Liver (tissue), 9 donors: ENCODE data around the gene ARHGAP10. TPM values are rescaled to one million over a fixed set of nuclear protein-coding genes. Genes with fewer than 3 reads are reported as not detected.

ENCODE experiments used
- DNase-seq: peaks from one replicate; pipeline ENCODE4 v3.0.0-alpha.2; 2017; ENCODE audit warnings: low spot score
- H3K27ac ChIP-seq, 2 donors: one replicate each; pipeline ENCODE4 v1.7.0; 2013; ENCODE audit warnings: inconsistent platforms in 2 of 2, low read length in 2 of 2, control low read depth in 1 of 2, low read depth in 1 of 2, mild to moderate bottlenecking in 1 of 2
- H3K27me3 ChIP-seq, 4 donors: one replicate each; pipeline versions ENCODE4 v1.6.1 to v1.7.0; 2013; ENCODE audit warnings: low read length in 3 of 4, inconsistent platforms in 1 of 4, mild to moderate bottlenecking in 1 of 4, moderate library complexity in 1 of 4; ENCODE audit not compliant: control insufficient read depth in 4 of 4, insufficient read depth in 4 of 4
- H3K36me3 ChIP-seq, 4 donors: one replicate each; pipeline versions ENCODE4 v1.6.1 to v1.7.0; 2013; ENCODE audit warnings: low read length in 3 of 4, mild to moderate bottlenecking in 3 of 4, low read depth in 1 of 4, moderate library complexity in 1 of 4; ENCODE audit not compliant: control insufficient read depth in 4 of 4, insufficient read depth in 3 of 4
- H3K4me1 ChIP-seq, 4 donors: one replicate each; pipeline versions ENCODE4 v1.6.1 to v1.7.0; 2013; ENCODE audit warnings: low read length in 3 of 4, mild to moderate bottlenecking in 3 of 4, moderate library complexity in 1 of 4; ENCODE audit not compliant: control insufficient read depth in 4 of 4, insufficient read depth in 4 of 4
- H3K4me3 ChIP-seq, 3 donors: one replicate each; pipeline versions ENCODE4 v1.6.1 to v1.7.0; 2013; ENCODE audit warnings: low read length in 3 of 3, control low read depth in 1 of 3, low read depth in 1 of 3, mild to moderate bottlenecking in 1 of 3
- H3K9ac ChIP-seq, 2 donors: one replicate each; pipeline ENCODE4 v1.7.0; 2013; ENCODE audit warnings: low read length in 2 of 2, mild to moderate bottlenecking in 2 of 2, moderate library complexity in 2 of 2, control low read depth in 1 of 2, low read depth in 1 of 2
- H3K9me3 ChIP-seq, 4 donors: one replicate each; pipeline versions ENCODE4 v1.6.1 to v1.7.0; 2013; ENCODE audit warnings: low read length in 3 of 4; ENCODE audit not compliant: control insufficient read depth in 4 of 4
- ATF3 ChIP-seq: IDR thresholded peaks from 2 replicates; pipeline ENCODE4 v1.6.1; 2016; ENCODE audit warnings: antibody characterized with exemption
- CTCF ChIP-seq: fragments of 150-350 bp; IDR thresholded peaks from 2 replicates; pipeline ENCODE4 v1.5.1; 2017; ENCODE audit warnings: improper control_type of control experiment, low read depth, low read length; ENCODE audit not compliant: missing input control
- EGR1 ChIP-seq, 2 donors: IDR thresholded peaks; 2 replicates each; pipeline ENCODE4 v1.6.1; 2016 to 2018; ENCODE audit warnings: antibody characterized with exemption in 2 of 2, low read depth in 2 of 2
- FOXA1 ChIP-seq: IDR thresholded peaks from 2 replicates; pipeline ENCODE4 v1.6.1; 2016; ENCODE audit warnings: antibody characterized with exemption
- FOXA2 ChIP-seq: IDR thresholded peaks from 2 replicates; pipeline ENCODE4 v1.6.1; 2016; ENCODE audit warnings: antibody characterized with exemption
- GABPA ChIP-seq, 2 donors: IDR thresholded peaks in 1 of 2; conservative IDR thresholded peaks in 1 of 2; 2 replicates each; pipeline ENCODE4 v1.6.1; 2016; ENCODE audit warnings: antibody characterized with exemption in 2 of 2, mild to moderate bottlenecking in 1 of 2, moderate library complexity in 1 of 2
- HNF4A ChIP-seq, 2 donors: conservative IDR thresholded peaks; 2 replicates each; pipeline ENCODE4 v1.6.1; 2016; ENCODE audit warnings: antibody characterized with exemption in 2 of 2, mild to moderate bottlenecking in 2 of 2
- HNF4G ChIP-seq: IDR thresholded peaks from 2 replicates; pipeline ENCODE4 v1.6.1; 2016; ENCODE audit warnings: antibody characterized with exemption
- JUND ChIP-seq, 2 donors: IDR thresholded peaks; 2 replicates each; pipeline ENCODE4 v1.6.1; 2016; ENCODE audit warnings: antibody characterized with exemption in 2 of 2
- MAX ChIP-seq: IDR thresholded peaks from 2 replicates; pipeline ENCODE4 v1.6.1; 2016; ENCODE audit warnings: antibody characterized with exemption
- NR2F2 ChIP-seq: IDR thresholded peaks from 2 replicates; pipeline ENCODE4 v1.6.1; 2016; ENCODE audit warnings: antibody characterized with exemption
- RAD21 ChIP-seq, 2 donors: IDR thresholded peaks; 2 replicates each; pipeline ENCODE4 v1.6.1; 2016; ENCODE audit warnings: antibody characterized with exemption in 2 of 2, mild to moderate bottlenecking in 2 of 2
- REST ChIP-seq: IDR thresholded peaks from 2 replicates; pipeline ENCODE4 v1.6.1; 2016; ENCODE audit warnings: antibody characterized with exemption, mild to moderate bottlenecking
- RXRA ChIP-seq, 2 donors: IDR thresholded peaks; 2 replicates each; pipeline ENCODE4 v1.6.1; 2017 to 2018; ENCODE audit warnings: antibody characterized with exemption in 2 of 2, mild to moderate bottlenecking in 1 of 2
- SP1 ChIP-seq: IDR thresholded peaks from 2 replicates; pipeline ENCODE4 v1.6.1; 2018; ENCODE audit warnings: antibody characterized with exemption, mild to moderate bottlenecking
- TAF1 ChIP-seq: conservative IDR thresholded peaks from 2 replicates; pipeline ENCODE4 v1.6.1; 2016; ENCODE audit warnings: antibody characterized with exemption, mild to moderate bottlenecking
- YY1 ChIP-seq: IDR thresholded peaks from 2 replicates; pipeline ENCODE4 v1.6.1; 2016; ENCODE audit warnings: antibody characterized with exemption, mild to moderate bottlenecking
- ZBTB33 ChIP-seq: IDR thresholded peaks from 2 replicates; pipeline ENCODE4 v1.6.1; 2016; ENCODE audit warnings: antibody characterized with exemption
- WGBS: extraction: QIAGEN DNeasy Blood & Tissue Kit; methylation state at CpG from one replicate; pipeline ENCODE4 v1.1.7; 2013; 5-methylcytosine and 5-hydroxymethylcytosine counted together
- polyA plus RNA-seq, 2 donors: library from polyadenylated mRNA; stranded (reverse) in 1 of 2; unstranded in 1 of 2; fragments of 200-250 nt in 1 of 2; fragments of >200 nt in 1 of 2; fragmentation: Nextera tagmentation in 1 of 2; extraction: Ambion mirVana in 1 of 2; gene quantifications; one replicate each; pipeline versions ENCODE4 v1.2.1 to v1.2.3, GENCODE V29; 2013 to 2015
- total RNA-seq, 2 donors: library from RNA; depleted of rRNA; stranded (reverse); fragments of >200 nt; gene quantifications; one replicate each; pipeline ENCODE4 v1.2.3, GENCODE V29; 2014
- donor health status: healthy.
- donor health status: healthy.
- donor health status: healthy.
- donor health status: healthy.
- donor health status: healthy.

ARHGAP10 gene
- total and polyA plus RNA-seq, 4 donors = 1.5 to 13.0 (median 4.3) TPM

GRCh38 chr4:148016063-148016637 lies 284.3 kb downstream of the ARHGAP10 start:
- H3K9ac ChIP-seq = no peak overlapping the region
- no peaks in the 10 kb centered on the region for H3K9me3 ChIP-seq
- no peaks in the 10 kb centered on the region for H3K36me3 ChIP-seq
- 86% methylated on average over 6 of the region's 6 CpGs for WGBS
- H3K27me3 ChIP-seq = no peaks in the 10 kb centered on the region
- peaks cover 0 to 8% (median 1%) of the 10 kb centered on the region in 4 donors for H3K4me1 ChIP-seq
- no peak for DNase-seq
- H3K4me3 ChIP-seq = no peak overlapping the region
- TF ChIP-seq HNF4G = no peak
- no peak for TF ChIP-seq RAD21 (IDR thresholded peaks at IDR 0.05)
- no peak for TF ChIP-seq TAF1
- no peak for TF ChIP-seq GABPA (IDR thresholded peaks at IDR 0.05 in 1 of 2, conservative IDR thresholded peaks at IDR 0.05 in 1 of 2)
- TF ChIP-seq JUND (IDR thresholded peaks at IDR 0.05) = no peak
- no peak for TF ChIP-seq ATF3
- TF ChIP-seq NR2F2 = no peak
- TF ChIP-seq SP1 = no peak
- no peak for TF ChIP-seq MAX
- TF ChIP-seq FOXA2 = no peak
- no peak for TF ChIP-seq EGR1 (IDR thresholded peaks at IDR 0.05; ENCODE audit: low read depth in 2 of 2)
- TF ChIP-seq REST = no peak
- TF ChIP-seq RXRA (IDR thresholded peaks at IDR 0.05) = no peak
- TF ChIP-seq ZBTB33 = no peak
- no peak for TF ChIP-seq CTCF
- no peak for TF ChIP-seq HNF4A (conservative IDR thresholded peaks at IDR 0.05)
- no peak for TF ChIP-seq FOXA1
- no peak for TF ChIP-seq YY1
- no peak overlapping the region for H3K27ac ChIP-seq
